GM10266 (cell line): ENCODE measurements around the gene SART3.
A peak's percentile ranks its signal among the peaks of the same experiment; 100 is the strongest.

Source experiments
- DNase-seq: peaks from one replicate; pipeline ENCODE4 v3.0.0; 2012; ENCODE audit errors: extremely low spot score
- TF ChIP-seq, protein P1 (sequence below): IDR thresholded peaks from 2 replicates; pipeline ENCODE4 v1.5.1; 2012; ENCODE audit warnings: mild to moderate bottlenecking, low read depth; ENCODE audit not compliant: control insufficient read depth, insufficient read depth; ENCODE audit errors: missing control alignments

SART3 gene

GRCh38 chr12:108572166-108572790, 11.3 kb upstream of the SART3 start:
- TF ChIP-seq, protein P1, sequence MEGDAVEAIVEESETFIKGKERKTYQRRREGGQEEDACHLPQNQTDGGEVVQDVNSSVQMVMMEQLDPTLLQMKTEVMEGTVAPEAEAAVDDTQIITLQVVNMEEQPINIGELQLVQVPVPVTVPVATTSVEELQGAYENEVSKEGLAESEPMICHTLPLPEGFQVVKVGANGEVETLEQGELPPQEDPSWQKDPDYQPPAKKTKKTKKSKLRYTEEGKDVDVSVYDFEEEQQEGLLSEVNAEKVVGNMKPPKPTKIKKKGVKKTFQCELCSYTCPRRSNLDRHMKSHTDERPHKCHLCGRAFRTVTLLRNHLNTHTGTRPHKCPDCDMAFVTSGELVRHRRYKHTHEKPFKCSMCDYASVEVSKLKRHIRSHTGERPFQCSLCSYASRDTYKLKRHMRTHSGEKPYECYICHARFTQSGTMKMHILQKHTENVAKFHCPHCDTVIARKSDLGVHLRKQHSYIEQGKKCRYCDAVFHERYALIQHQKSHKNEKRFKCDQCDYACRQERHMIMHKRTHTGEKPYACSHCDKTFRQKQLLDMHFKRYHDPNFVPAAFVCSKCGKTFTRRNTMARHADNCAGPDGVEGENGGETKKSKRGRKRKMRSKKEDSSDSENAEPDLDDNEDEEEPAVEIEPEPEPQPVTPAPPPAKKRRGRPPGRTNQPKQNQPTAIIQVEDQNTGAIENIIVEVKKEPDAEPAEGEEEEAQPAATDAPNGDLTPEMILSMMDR, result no peak
- DNase-seq, result no peak

- TF ChIP-seq, protein P1, result no peak
- no peak for DNase-seq
These were observed 10.7 kb upstream of the SART3 start for GRCh38 chr12:108571609-108572165.

GRCh38 chr12:108570743-108571608, 10.0 kb upstream of the SART3 start:
- TF ChIP-seq, protein P1, result peak; percentile 43
- DNase-seq, result no peak

DNA sequence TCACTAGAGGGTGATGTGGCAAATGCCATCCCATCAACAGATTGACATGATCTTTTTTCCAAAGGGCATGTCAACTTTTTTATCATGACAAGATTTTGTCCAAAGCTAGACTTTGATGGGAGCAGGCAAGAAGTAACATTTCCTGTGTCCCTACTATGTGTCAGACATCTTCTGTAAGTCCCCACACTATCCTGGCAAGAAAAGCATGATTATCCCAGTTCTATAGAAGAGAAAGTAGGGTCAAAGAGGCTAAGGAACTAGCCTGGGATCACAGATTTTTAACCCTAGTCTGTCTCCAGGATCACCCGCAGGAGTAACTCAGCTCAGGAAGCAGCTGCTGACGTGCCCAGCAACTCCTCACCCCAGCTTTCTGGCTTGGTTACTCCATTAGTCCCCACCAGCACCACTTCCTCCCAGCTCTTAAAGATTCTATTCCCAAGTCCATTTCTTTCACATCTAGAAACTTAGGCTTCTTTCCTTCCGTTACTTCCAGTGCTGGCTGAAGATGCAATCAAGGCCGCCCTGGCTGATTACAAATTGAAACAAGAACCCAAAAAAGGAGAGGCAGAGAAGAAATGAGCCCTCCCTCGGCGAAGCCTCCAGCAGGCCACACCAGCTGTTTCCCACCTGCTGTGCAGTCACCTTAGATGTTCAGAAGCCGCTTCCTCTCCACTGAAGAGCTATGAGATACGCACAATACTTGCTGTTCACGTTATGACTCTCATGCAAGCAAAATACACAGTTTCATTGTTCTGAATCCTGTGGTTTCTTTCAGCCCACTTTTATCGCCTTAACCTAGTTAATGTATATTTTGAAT, 7.6 kb upstream of the SART3 start:
- peak; percentile 77 for DNase-seq
- TF ChIP-seq, protein P1, result no peak

- no peak for DNase-seq
- TF ChIP-seq, protein P1, result no peak
These were observed 6.7 kb upstream of the SART3 start for GRCh38 chr12:108567406-108568337.

- TF ChIP-seq, protein P1, result no peak
- no peak for DNase-seq
These were observed 5.5 kb upstream of the SART3 start for GRCh38 chr12:108566452-108566851.
